Fibroblast of villous mesenchyme (primary cell): ENCODE measurements around the gene ABHD4. TPM values are rescaled to one million over a fixed set of nuclear protein-coding genes. Genes with fewer than 3 reads are reported as not detected.

Source experiments
- DNase-seq: peaks from one replicate; pipeline ENCODE4 v3.0.0-alpha.2; 2010; ENCODE audit warnings: low read depth
- H3K4me3 ChIP-seq: 2 replicates; pipeline ENCODE4 v1.5.1; 2011; ENCODE audit warnings: low read depth, mild to moderate bottlenecking, low read length
- CTCF ChIP-seq: IDR thresholded peaks from 2 replicates; pipeline ENCODE4 v1.5.1; 2012; ENCODE audit warnings: low read depth, mild to moderate bottlenecking, low read length; ENCODE audit not compliant: insufficient read depth
- total RNA-seq: library from RNA; depleted of rRNA; stranded (reverse); fragments of >200 nt; gene quantifications from 2 replicates; pipeline ENCODE4 v1.2.3, GENCODE V29; 2012

Gene ABHD4
- total RNA-seq, 1 donor = 13.4 TPM

GRCh38 chr14:22651586-22651985, 53.5 kb downstream of the ABHD4 start:
- DNase-seq = no peak
- TF ChIP-seq CTCF = no peak
- H3K4me3 ChIP-seq = no peak overlapping the region

GRCh38 chr14:22653012-22653621, 55.0 kb downstream of the ABHD4 start:
- no peak overlapping the region for H3K4me3 ChIP-seq
- TF ChIP-seq CTCF = peak; percentile 99

GRCh38 chr14:22656226-22656625, 58.1 kb downstream of the ABHD4 start:
- no peak for DNase-seq
- H3K4me3 ChIP-seq = no peak overlapping the region
- no peak for TF ChIP-seq CTCF

More at GRCh38 chr14:22653012-22653621, 55.0 kb downstream of the ABHD4 start:
- peak; percentile 77 for DNase-seq

GRCh38 chr14:22656945-22657731, 59.0 kb downstream of the ABHD4 start:
- H3K4me3 ChIP-seq = no peak overlapping the region
- DNase-seq = peak; percentile 85
- no peak for TF ChIP-seq CTCF

- peak; percentile 74 for DNase-seq
- H3K4me3 ChIP-seq = no peak overlapping the region
- TF ChIP-seq CTCF = peak; percentile 64
Observed at GRCh38 chr14:22657861-22658260, 59.8 kb downstream of the ABHD4 start.

GRCh38 chr14:22658946-22659345, 60.8 kb downstream of the ABHD4 start:
- TF ChIP-seq CTCF = no peak
- H3K4me3 ChIP-seq = no peak overlapping the region
- no peak for DNase-seq
